ENCODE data around the gene KCNJ11.

The KCNJ11 gene

GRCh38 chr11:17421781-17422180, 33.3 kb upstream of the KCNJ11 start:
- H3K79me2 ChIP-seq (ENCODE audit: insufficient read depth, low read length): no peaks in the 10 kb centered on the region
- H3K9me2 ChIP-seq (ENCODE audit: low read depth, low read length): no peaks in the 10 kb centered on the region
- H3K4me2 ChIP-seq (ENCODE audit: low read length): no peak overlapping the region
- no peaks in the 10 kb centered on the region for H4K20me1 ChIP-seq (ENCODE audit: insufficient read depth, low read length)
- no peak overlapping the region for H3K27ac ChIP-seq (ENCODE audit: low read depth, low read length, poor library complexity, severe bottlenecking)
- peaks cover 30% of the 10 kb centered on the region; the same call in 1 of the 2 replicates for H3K27me3 ChIP-seq (ENCODE audit: insufficient read depth, low read length)
- no peaks in the 10 kb centered on the region for H3K36me3 ChIP-seq (ENCODE audit: insufficient read depth, low read length)
- no peaks in the 10 kb centered on the region for H3F3A ChIP-seq (ENCODE audit: insufficient read depth, low read length)
- H3K9ac ChIP-seq (ENCODE audit: low read length): no peak overlapping the region
- H3K4me1 ChIP-seq (ENCODE audit: insufficient read depth, low read length, severe bottlenecking): no peaks in the 10 kb centered on the region
- H3K4me3 ChIP-seq (ENCODE audit: low read depth, low read length, poor library complexity, severe bottlenecking): no peak overlapping the region
- TF ChIP-seq CTCF (IDR thresholded peaks at IDR 0.05; ENCODE audit: low read length): no peak
- no peak for TF ChIP-seq EZH2 (IDR thresholded peaks at IDR 0.05; ENCODE audit: borderline replicate concordance, low read length)
- H3K9me3 ChIP-seq (ENCODE audit: low read length): no peaks in the 10 kb centered on the region
- H2AFZ ChIP-seq (ENCODE audit: low read length): no peak overlapping the region

- no peaks in the 10 kb centered on the region for H3K9me3 ChIP-seq (ENCODE audit: low read length)
- no peaks in the 10 kb centered on the region for H3K4me1 ChIP-seq (ENCODE audit: insufficient read depth, low read length, severe bottlenecking)
- H3F3A ChIP-seq (ENCODE audit: insufficient read depth, low read length): no peaks in the 10 kb centered on the region
- H3K36me3 ChIP-seq (ENCODE audit: insufficient read depth, low read length): no peaks in the 10 kb centered on the region
- peaks cover 24% of the 10 kb centered on the region; the same call in 1 of the 2 replicates for H3K27me3 ChIP-seq (ENCODE audit: insufficient read depth, low read length)
- no peak overlapping the region for H3K4me3 ChIP-seq (ENCODE audit: low read depth, low read length, poor library complexity, severe bottlenecking)
- no peak overlapping the region for H3K9ac ChIP-seq (ENCODE audit: low read length)
- no peak overlapping the region for H3K4me2 ChIP-seq (ENCODE audit: low read length)
- TF ChIP-seq CTCF (IDR thresholded peaks at IDR 0.05; ENCODE audit: low read length) (no peak), EZH2 (IDR thresholded peaks at IDR 0.05; ENCODE audit: borderline replicate concordance, low read length) (no peak)
- H2AFZ ChIP-seq (ENCODE audit: low read length): no peak overlapping the region
- H4K20me1 ChIP-seq (ENCODE audit: insufficient read depth, low read length): no peaks in the 10 kb centered on the region
- H3K27ac ChIP-seq (ENCODE audit: low read depth, low read length, poor library complexity, severe bottlenecking): no peak overlapping the region
- H3K79me2 ChIP-seq (ENCODE audit: insufficient read depth, low read length): no peaks in the 10 kb centered on the region
- no peaks in the 10 kb centered on the region for H3K9me2 ChIP-seq (ENCODE audit: low read depth, low read length)
Observed at GRCh38 chr11:17418444-17419081, 30.1 kb upstream of the KCNJ11 start.

- Histone ChIP-seq H3F3A (ENCODE audit: insufficient read depth, low read length) (no peaks in the 10 kb centered on the region), H3K4me1 (ENCODE audit: insufficient read depth, low read length, severe bottlenecking) (no peaks in the 10 kb centered on the region), H3K9me2 (ENCODE audit: low read depth, low read length) (no peaks in the 10 kb centered on the region), H3K27me3 (ENCODE audit: insufficient read depth, low read length) (peaks cover 20% of the 10 kb centered on the region; the same call in 1 of the 2 replicates), H3K9me3 (ENCODE audit: low read length) (no peaks in the 10 kb centered on the region), H3K27ac (ENCODE audit: low read depth, low read length, poor library complexity, severe bottlenecking) (no peak overlapping the region), H3K4me2 (ENCODE audit: low read length) (no peak overlapping the region), H3K4me3 (ENCODE audit: low read depth, low read length, poor library complexity, severe bottlenecking) (no peak overlapping the region), H3K9ac (ENCODE audit: low read length) (no peak overlapping the region), H3K79me2 (ENCODE audit: insufficient read depth, low read length) (no peaks in the 10 kb centered on the region), H3K36me3 (ENCODE audit: insufficient read depth, low read length) (no peaks in the 10 kb centered on the region), H2AFZ (ENCODE audit: low read length) (no peak overlapping the region), H4K20me1 (ENCODE audit: insufficient read depth, low read length) (no peaks in the 10 kb centered on the region)
- TF ChIP-seq CTCF (IDR thresholded peaks at IDR 0.05; ENCODE audit: low read length) (no peak), EZH2 (IDR thresholded peaks at IDR 0.05; ENCODE audit: borderline replicate concordance, low read length) (no peak)
Observed at GRCh38 chr11:17416492-17416891, 28.0 kb upstream of the KCNJ11 start.

Data from OCI-LY1 (cell line).